Smooth muscle cell (in vitro differentiated cells): ENCODE results near the gene JUNB. TPM values are rescaled to one million over a fixed set of nuclear protein-coding genes. Genes with fewer than 3 reads are reported as not detected.
"Not testable (repeated sequence)": the region's sequence is repeated elsewhere in the genome, so short reads cannot be mapped to it uniquely, and the experiment has no call there.

Experiments
- DNase-seq: peaks from one replicate; lab custom pipeline; 2025; ENCODE audit not compliant: unreplicated experiment; lab: John Stamatoyannopoulos, UW
- H2AFZ ChIP-seq: fragments of 200-600 bp; sonication (generic); 2 replicates; pipeline ENCODE4 v1.6.0; 2016; ENCODE audit warnings: antibody characterized with exemption, low read depth, mild to moderate bottlenecking
- H3F3A ChIP-seq: fragments of 200-600 bp; sonication (generic); 2 replicates; pipeline ENCODE4 v1.6.0; 2017; ENCODE audit warnings: antibody characterized with exemption, low read depth
- H3K27ac ChIP-seq: fragments of 200-600 bp; sonication (generic); 2 replicates; pipeline ENCODE4 v1.5.1; 2016; ENCODE audit warnings: low read depth, mild to moderate bottlenecking
- H3K27me3 ChIP-seq: fragments of 200-600 bp; sonication (generic); 2 replicates; pipeline ENCODE4 v1.6.1; 2016; ENCODE audit warnings: low read depth, mild to moderate bottlenecking
- H3K36me3 ChIP-seq: fragments of 200-600 bp; sonication (generic); 2 replicates; pipeline ENCODE4 v1.5.1; 2016; ENCODE audit warnings: low read depth
- H3K4me1 ChIP-seq: fragments of 200-600 bp; sonication (generic); 2 replicates; pipeline ENCODE4 v1.5.1; 2016; ENCODE audit warnings: low read depth
- H3K4me2 ChIP-seq: fragments of 200-600 bp; sonication (generic); 2 replicates; pipeline ENCODE4 v1.6.0; 2016; ENCODE audit warnings: mild to moderate bottlenecking
- H3K4me3 ChIP-seq: fragments of 200-600 bp; sonication (generic); 2 replicates; pipeline ENCODE4 v1.5.1; 2016; ENCODE audit warnings: mild to moderate bottlenecking
- H3K79me2 ChIP-seq: fragments of 200-600 bp; sonication (generic); 2 replicates; pipeline ENCODE4 v1.6.0; 2016; ENCODE audit warnings: low read depth, mild to moderate bottlenecking
- H3K9ac ChIP-seq: fragments of 200-600 bp; sonication (generic); 2 replicates; pipeline ENCODE4 v1.6.0; 2016; ENCODE audit warnings: low read depth
- H3K9me3 ChIP-seq: fragments of 200-600 bp; sonication (generic); replicated peaks from 2 replicates; pipeline ENCODE4 v1.5.1; 2016; ENCODE audit warnings: low read depth
- H4K20me1 ChIP-seq: fragments of 200-600 bp; sonication (generic); 2 replicates; pipeline ENCODE4 v1.6.0; 2016; ENCODE audit warnings: low read depth
- WGBS: methylation state at CpG from one replicate; pipeline ENCODE4 v1.1.7; 2016; ENCODE audit warnings: low lambda C conversion rate; 5-methylcytosine and 5-hydroxymethylcytosine counted together
- polyA plus RNA-seq: library from polyadenylated mRNA; unstranded; fragments of >200 nt; fragmentation: Nextera tagmentation; extraction: Ambion mirVana; gene quantifications from 2 replicates; pipeline ENCODE4 v1.2.1, GENCODE V29; 2016
- total RNA-seq: library from RNA; depleted of rRNA; stranded (reverse); fragments of >200 nt; gene quantifications from 2 replicates; pipeline ENCODE4 v1.2.3, GENCODE V29; 2014
- TF ChIP-seq, protein P1 (sequence below): fragments of 200-600 bp; sonication (generic); IDR thresholded peaks from 2 replicates; pipeline ENCODE4 v1.5.1; 2017; ENCODE audit warnings: borderline replicate concordance, mild to moderate bottlenecking, antibody characterized with exemption; ENCODE audit not compliant: insufficient read depth, poor library complexity, severe bottlenecking

The JUNB gene
- total and polyA plus RNA-seq, 2 experiments from 2014 or later, result 687 to 1,575 TPM

DNA sequence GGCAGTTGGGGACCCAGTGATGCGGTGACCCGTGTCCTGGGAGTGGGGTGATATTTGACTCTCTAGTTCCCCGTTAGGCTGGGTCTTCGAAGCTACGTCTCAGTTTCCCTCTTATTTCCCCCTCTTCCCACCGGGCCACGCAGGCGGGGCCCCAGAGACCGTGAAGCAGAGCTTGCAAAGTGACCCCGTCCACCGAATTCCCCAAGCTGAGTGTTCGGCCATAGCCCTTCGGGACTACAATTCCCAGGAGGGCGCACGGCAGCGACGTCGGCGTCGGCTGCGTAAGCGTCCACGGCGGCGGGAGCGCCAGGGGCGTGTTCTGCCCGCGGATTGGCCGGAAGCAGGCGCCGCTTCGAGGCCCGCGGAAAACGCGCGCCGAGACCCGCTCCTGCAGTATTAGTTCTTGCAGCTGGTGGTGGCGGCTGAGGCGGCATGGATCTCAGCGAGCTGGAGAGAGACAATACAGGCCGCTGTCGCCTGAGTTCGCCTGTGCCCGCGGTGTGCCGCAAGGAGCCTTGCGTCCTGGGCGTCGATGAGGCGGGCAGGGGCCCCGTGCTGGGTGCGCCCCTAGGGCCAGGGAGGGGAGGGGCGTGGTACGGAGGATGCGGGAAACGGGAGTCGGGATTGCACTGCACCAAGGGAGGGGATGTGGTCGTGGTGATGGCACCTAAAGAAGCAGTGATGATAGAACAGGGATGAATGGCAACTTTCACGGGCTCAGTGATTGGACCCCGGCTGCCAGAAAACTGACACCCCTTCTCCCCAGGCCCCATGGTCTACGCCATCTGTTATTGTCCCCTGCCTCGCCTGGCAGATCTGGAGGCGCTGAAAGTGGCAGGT is 15.2 kb downstream of the JUNB start, which contains the start of gene RNASEH2A:
TSS of gene RNASEH2A (plus strand) at position 343 of the 840 bp plus-strand sequence. CDS start at position 433, 90 bp downstream.
- no peak for DNase-seq
- no peak within 1 kb of the TSS for H3K27ac ChIP-seq
- TF ChIP-seq, protein P1, sequence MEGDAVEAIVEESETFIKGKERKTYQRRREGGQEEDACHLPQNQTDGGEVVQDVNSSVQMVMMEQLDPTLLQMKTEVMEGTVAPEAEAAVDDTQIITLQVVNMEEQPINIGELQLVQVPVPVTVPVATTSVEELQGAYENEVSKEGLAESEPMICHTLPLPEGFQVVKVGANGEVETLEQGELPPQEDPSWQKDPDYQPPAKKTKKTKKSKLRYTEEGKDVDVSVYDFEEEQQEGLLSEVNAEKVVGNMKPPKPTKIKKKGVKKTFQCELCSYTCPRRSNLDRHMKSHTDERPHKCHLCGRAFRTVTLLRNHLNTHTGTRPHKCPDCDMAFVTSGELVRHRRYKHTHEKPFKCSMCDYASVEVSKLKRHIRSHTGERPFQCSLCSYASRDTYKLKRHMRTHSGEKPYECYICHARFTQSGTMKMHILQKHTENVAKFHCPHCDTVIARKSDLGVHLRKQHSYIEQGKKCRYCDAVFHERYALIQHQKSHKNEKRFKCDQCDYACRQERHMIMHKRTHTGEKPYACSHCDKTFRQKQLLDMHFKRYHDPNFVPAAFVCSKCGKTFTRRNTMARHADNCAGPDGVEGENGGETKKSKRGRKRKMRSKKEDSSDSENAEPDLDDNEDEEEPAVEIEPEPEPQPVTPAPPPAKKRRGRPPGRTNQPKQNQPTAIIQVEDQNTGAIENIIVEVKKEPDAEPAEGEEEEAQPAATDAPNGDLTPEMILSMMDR, result no peak

DNA sequence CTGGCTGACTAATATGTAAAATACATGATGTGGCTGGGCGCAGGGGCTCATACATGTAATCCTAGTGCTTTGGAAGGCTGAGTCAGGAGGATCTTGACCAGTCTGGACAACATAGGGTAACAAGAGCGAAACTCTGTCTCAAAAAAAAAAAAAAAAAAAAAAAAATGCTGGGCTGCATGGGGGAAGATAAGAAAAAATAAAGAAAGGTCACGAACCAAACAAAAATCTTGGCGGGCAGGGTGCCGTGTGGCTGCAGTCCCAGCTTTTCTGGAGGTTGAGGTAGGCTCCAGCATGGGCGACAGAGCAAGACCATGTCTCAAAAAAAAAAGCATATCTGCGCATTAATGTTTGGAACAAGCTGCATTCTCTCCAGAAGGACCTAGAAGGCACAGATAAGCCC is 23.8 kb downstream of the JUNB start:
- TF ChIP-seq, protein P1, result no peak
- Histone ChIP-seq H3F3A (no peaks in the 10 kb centered on the region), H2AFZ (no peak overlapping the region), H3K79me2 (no peaks in the 10 kb centered on the region), H3K9ac (no peak overlapping the region), H3K27ac (no peak overlapping the region), H3K4me1 (no peaks in the 10 kb centered on the region), H3K36me3 (no peaks in the 10 kb centered on the region), H3K9me3 (no peaks in the 10 kb centered on the region), H4K20me1 (no peaks in the 10 kb centered on the region), H3K4me3 (no peak overlapping the region), H3K27me3 (no peaks in the 10 kb centered on the region), H3K4me2 (no peak overlapping the region)
- no peak for DNase-seq
- over 99% methylated on average over 7 of the region's 7 CpGs for WGBS

More for the DNA sequence above, 15.2 kb downstream of the JUNB start, which contains the start of gene RNASEH2A:
- peak within 1 kb of the TSS; percentile 93 for H3K4me2 ChIP-seq
- no peaks in the 10 kb centered on the region for H4K20me1 ChIP-seq
- H3K9ac ChIP-seq, result peak within 1 kb of the TSS; percentile 36
- H3K4me3 ChIP-seq, result peak within 1 kb of the TSS; percentile 66
- no peaks in the 10 kb centered on the region for H3F3A ChIP-seq
- WGBS, result 9% methylated on average over 60 of the region's 66 CpGs
- H3K9me3 ChIP-seq, result no peaks in the 10 kb centered on the region
- no peaks in the 10 kb centered on the region for H3K27me3 ChIP-seq
- no peaks in the 10 kb centered on the region for H3K79me2 ChIP-seq
- H2AFZ ChIP-seq, result peak within 1 kb of the TSS; percentile 99
- H3K4me1 ChIP-seq, result peaks cover 9% of the 10 kb centered on the region
- no peaks in the 10 kb centered on the region for H3K36me3 ChIP-seq

DNA sequence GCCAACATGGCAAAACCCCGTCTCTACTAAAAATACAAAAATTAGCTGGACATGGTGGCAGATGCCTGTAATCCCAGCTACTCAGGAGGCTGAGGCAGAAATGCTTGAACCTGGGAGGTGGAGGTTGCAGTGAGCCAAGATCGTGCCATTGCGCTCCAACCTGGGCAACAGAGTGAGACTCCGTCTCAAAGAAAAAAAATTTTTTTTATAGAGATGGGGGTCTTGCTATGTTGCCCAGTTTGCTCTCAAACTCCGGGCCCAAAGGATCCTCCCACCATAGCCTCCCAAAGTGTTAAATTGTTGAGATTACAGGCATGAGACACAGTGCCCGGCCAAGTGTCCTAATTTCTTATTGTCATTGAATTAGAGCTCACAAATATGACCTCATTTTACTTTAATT is 25.9 kb downstream of the JUNB start:
- not testable (repeated sequence) for H3K36me3 ChIP-seq, H3K27ac ChIP-seq, H3K4me3 ChIP-seq, DNase-seq, H3F3A ChIP-seq, H3K4me1 ChIP-seq, H3K4me2 ChIP-seq, H3K79me2 ChIP-seq, H2AFZ ChIP-seq, H3K9ac ChIP-seq, H4K20me1 ChIP-seq, H3K27me3 ChIP-seq, H3K9me3 ChIP-seq
- WGBS, result 100% methylated on average over 6 of the region's 6 CpGs

DNA sequence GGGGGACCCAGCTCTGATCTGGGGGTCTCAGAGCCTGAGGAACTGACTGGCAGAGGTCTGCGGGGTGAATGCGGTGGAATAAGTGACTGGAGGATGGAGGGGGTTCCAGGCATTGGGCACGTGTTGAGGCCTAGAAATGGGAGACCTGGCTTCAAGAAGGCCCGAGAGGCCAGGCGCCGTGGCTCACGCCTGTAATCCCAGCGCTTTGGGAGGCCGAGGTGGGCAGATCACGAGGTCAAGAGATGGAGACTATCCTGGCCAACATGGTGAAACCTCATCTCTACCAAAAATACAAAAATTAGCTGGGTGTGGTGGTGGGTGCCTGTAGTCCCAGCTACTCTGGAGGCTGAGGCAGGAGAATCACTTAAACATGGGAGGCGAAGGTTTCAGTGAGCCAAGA is 26.5 kb downstream of the JUNB start:
- not testable (repeated sequence) for H3F3A ChIP-seq, H3K27ac ChIP-seq, H3K9ac ChIP-seq, H3K4me2 ChIP-seq, H2AFZ ChIP-seq, H3K4me1 ChIP-seq, H3K9me3 ChIP-seq, H4K20me1 ChIP-seq, DNase-seq, H3K27me3 ChIP-seq, H3K36me3 ChIP-seq, H3K4me3 ChIP-seq, H3K79me2 ChIP-seq
- WGBS, result 93% methylated on average over 7 of the region's 11 CpGs
